ENCODE measurements around the gene PRSS1. TPM values are rescaled to one million over a fixed set of nuclear protein-coding genes. Genes with fewer than 3 reads are reported as not detected.
"Not testable (repeated sequence)": the region's sequence is repeated elsewhere in the genome, so short reads cannot be mapped to it uniquely, and the experiment has no call there.

PRSS1 gene
- total RNA-seq, result under 1 TPM in 3 of 8 experiments, not detected in 5; 0.46 to 0.90 (median 0.59) TPM

DNA sequence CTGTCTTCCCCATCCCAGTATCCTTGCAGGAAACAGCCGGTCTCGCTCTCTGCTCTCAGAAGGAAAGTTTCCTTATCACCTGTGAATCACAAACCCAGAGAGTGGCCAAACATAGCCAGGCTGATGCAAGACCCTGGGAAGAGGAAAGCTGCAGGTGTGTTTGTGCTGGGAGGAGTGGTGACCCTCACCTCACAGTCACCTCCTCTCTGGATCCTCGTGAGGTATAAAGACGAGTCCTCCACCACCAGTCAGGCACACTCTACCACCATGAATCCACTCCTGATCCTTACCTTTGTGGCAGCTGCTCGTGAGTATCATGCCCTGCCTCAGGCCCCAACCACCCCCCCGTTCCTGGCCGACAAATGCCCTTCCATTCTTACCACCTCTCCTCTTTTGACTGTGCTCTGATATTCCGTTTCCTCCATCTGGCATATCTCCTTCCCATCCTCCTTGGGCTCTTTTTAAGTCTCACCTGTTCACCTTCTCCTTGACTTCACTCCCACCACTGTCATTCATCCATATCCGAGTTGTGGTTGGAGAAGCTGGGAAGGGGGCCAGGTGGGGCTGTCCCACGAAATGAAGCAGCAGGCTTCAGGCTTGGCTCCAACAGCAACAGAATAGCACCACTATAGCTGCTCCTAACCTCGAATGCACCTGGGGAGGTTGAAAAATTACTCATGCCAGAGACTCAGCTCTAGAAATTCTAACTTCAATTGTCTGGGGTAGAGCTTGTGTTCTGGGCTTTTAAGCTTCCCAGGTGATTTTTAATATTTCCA is at the start of gene PRSS1:
Gene PRSS1, plus strand, starts transcription at position 255 of the 776 bp plus-strand sequence. Its CDS starts 13 bp downstream, at position 268.
- 0 to 67% (median 30%) methylated on average over 1 to 10 of the region's 11 CpGs for WGBS, 10 experiments
- in situ Hi-C loops (cut with MboI; ENCODE audit: low pct_unique_long_range_greater_than_20kb in 2 of 9, low sequenced_read_pairs in 9 of 9, unreplicated experiment in 9 of 9), result no loop called here
- no peaks in the 10 kb centered on the region for H3K4me1 ChIP-seq (replicated peaks in 1 of 2)
- no peak within 1 kb of the TSS for H3K27ac ChIP-seq
- no peak for ATAC-seq (replicated peaks in 6 of 8)
- H3K4me3 ChIP-seq, result no peak within 1 kb of the TSS

DNA sequence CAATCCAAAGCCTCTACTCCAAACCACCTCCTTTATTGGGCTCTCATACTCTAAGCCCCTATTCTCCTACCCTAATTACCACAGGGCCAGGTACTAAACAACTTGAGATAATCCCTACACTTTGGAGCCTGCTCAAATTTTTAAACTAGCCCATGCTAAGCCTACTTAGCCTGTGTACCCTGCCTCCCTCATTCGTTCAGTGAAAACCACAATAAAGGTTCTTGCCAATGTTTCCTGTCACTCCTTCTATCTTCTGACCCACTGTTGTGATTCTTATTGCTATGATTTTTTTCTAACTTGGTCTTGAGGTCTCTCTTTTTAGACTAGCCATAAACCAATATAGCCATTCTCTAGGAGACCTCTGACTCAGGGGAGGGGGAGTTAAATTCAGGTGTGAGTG is 48.3 kb upstream of the PRSS1 start:
- H3K4me3 ChIP-seq; H3K4me1 ChIP-seq (replicated peaks in 1 of 2); ATAC-seq (replicated peaks in 6 of 8); H3K27ac ChIP-seq; in situ Hi-C loops (cut with MboI; ENCODE audit: low pct_unique_long_range_greater_than_20kb in 2 of 9, low sequenced_read_pairs in 9 of 9, unreplicated experiment in 9 of 9): not testable (repeated sequence)
- 0 to 78% (median 0%) methylated on average over 1 of the region's 1 CpG; no CpG with 5 or more reads in 5 of the 10 experiments for WGBS, 10 experiments

DNA sequence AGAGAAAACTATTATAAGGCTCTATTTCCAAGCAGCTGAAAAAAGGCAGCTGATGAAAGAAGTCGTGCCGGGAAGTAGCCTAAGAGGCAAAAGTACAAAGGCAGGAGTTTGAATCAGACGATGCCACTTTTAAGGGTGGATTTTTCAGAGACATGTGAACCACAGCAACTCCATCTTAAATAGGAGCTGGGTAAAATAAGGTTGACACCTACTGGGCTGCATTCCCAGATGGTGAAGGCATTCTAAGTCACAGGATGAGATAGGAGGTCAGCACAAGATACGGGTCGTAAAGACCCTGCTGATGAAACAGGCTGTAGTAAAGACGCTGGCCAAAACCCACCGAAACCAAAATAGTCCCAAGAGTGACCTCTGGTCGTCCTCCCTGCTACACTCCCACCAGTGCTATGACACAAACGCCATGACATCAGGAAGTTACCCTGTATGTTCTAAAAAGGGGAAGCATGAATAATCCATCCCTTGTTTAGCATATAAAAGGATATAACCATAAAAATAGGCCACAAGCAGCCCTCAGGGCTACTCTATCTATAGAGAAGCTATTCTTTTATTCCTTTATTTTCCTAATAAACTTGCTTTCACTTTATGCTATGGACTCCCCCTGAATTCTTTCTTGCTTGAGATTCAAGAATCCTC is 45.5 kb upstream of the PRSS1 start:
- Histone ChIP-seq H3K27ac (no peak overlapping the region), H3K4me3 (no peak overlapping the region), H3K4me1 (replicated peaks in 1 of 2) (no peaks in the 10 kb centered on the region)
- 18 to 100% (median 58%) methylated on average over 1 to 9 of the region's 9 CpGs for WGBS, 10 experiments
- in situ Hi-C loops (cut with MboI; ENCODE audit: low pct_unique_long_range_greater_than_20kb in 2 of 9, low sequenced_read_pairs in 9 of 9, unreplicated experiment in 9 of 9), result no loop called here
- ATAC-seq (replicated peaks in 6 of 8), result peak in 1 of 8 experiments; percentile 49

DNA sequence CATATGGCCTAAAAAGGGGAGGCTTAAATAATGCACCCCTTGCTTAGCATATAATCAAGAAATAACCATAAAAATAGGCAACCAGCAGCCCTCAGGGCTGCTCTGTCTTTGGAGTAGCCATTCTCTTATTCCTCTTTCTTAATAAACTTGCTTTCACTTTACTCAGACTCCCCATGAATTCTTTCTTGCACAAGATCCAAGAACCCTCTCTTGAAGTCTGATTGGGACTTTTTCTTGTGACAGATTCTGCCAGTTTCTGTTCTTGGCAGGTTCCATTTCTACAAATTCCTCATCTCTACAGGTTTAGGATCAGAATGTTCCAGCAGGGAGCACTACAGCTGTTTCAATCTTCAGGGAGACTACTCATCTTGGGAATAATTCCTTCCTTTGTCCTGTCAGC is 40.5 kb upstream of the PRSS1 start:
- in situ Hi-C loops (cut with MboI; ENCODE audit: low pct_unique_long_range_greater_than_20kb in 2 of 9, low sequenced_read_pairs in 9 of 9, unreplicated experiment in 9 of 9); H3K4me1 ChIP-seq (replicated peaks in 1 of 2); ATAC-seq (replicated peaks in 6 of 8); H3K27ac ChIP-seq; H3K4me3 ChIP-seq: not testable (repeated sequence)

DNA sequence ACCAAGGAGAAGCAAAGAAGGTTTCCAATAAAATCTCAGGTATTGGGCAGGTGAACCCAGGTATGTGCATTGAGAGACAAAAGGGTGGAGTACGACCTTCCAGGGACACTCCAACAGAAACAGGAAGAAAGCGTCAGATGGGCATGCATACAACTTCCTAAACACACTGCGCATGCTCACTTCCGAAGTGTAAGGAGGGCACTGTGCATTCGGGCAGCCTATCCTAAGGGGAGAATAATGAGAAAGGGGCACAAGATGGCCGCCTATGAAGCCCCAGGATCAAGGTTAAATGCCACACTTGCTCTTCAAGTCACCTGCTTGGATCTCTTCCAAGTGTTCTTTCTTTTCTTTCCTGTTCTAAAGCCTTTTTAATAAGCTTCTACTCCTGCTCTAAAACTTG is 39.4 kb upstream of the PRSS1 start:
- H3K27ac ChIP-seq, result no peak overlapping the region
- WGBS, 10 experiments, result 17 to 100% (median 81%) methylated on average over 1 to 5 of the region's 6 CpGs; no CpG with 5 or more reads in 2 of the 10 experiments
- ATAC-seq (replicated peaks in 6 of 8), result no peak
- in situ Hi-C loops (cut with MboI; ENCODE audit: low pct_unique_long_range_greater_than_20kb in 2 of 9, low sequenced_read_pairs in 9 of 9, unreplicated experiment in 9 of 9), result no loop called here
- H3K4me3 ChIP-seq, result no peak overlapping the region
- H3K4me1 ChIP-seq (replicated peaks in 1 of 2), result no peaks in the 10 kb centered on the region

DNA sequence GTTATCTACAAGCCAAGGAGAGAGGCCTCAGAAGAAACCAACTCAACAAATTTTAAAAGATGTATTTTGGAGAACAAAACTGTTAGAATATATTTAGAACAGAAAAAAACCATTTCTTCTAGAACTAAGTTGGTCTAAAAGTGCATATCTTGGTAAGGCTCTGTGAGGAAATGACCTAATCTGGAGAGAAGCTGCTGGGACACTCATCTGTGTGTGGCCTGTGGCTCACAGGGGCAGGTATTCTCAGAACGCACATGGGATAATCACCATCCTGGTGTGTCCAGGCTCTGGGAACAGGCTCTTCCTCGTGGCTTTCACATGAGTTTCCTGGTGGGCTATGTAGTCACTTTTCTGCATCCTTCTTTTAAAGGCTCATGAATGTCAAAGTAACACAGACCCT is 38.1 kb upstream of the PRSS1 start:
- 0 to 100% (median 20%) methylated on average over 1 to 2 of the region's 2 CpGs; no CpG with 5 or more reads in 5 of the 10 experiments for WGBS, 10 experiments
- no peaks in the 10 kb centered on the region for H3K4me1 ChIP-seq (replicated peaks in 1 of 2)
- in situ Hi-C loops (cut with MboI; ENCODE audit: low pct_unique_long_range_greater_than_20kb in 2 of 9, low sequenced_read_pairs in 9 of 9, unreplicated experiment in 9 of 9), result no loop called here

DNA sequence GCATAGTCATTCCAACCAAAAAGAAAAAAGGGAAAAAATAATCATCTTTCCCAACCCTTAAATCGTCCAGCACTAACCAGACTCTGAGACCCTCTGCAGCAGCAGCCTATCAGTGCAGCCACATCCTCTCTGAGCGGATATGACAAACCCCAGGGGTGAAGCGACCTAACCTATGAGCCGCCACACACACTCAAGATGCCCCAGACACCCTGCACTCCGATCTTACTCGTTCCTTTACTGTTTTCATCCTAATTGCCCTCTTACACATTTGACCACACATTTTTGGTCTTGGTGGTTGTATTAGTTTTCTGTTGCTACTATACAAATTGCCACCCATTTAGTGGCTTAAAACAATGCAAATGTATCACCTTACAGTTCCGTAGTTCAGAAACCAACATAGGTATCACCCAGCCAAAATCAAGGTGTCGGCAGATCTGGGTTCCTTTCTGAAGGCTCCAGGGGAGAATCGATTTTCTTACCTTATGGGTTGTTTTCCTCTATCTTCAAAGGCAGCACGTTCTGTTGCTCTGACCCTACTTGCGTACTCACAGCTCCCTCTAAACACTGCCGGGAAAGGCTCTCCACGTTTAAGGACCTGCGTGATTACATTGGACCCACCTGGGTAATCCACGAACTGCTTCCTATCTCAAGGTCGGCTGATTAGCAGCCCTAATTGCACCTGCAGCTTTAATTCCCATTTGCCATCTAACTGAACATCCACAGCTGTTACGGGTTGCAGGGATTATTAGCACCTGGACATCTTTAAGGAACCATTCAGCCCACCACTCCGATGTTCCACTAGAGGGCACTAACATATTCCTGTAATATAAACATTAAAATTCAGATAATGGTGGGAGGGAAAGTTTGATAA is 37.3 kb upstream of the PRSS1 start:
- in situ Hi-C loops (cut with MboI; ENCODE audit: low pct_unique_long_range_greater_than_20kb in 2 of 9, low sequenced_read_pairs in 9 of 9, unreplicated experiment in 9 of 9), result no loop called here
- Histone ChIP-seq H3K4me1 (replicated peaks in 1 of 2) (no peaks in the 10 kb centered on the region), H3K27ac (no peak overlapping the region), H3K4me3 (no peak overlapping the region)
- ATAC-seq (replicated peaks in 6 of 8), result peak in 1 of 8 experiments; percentile 50
- 0 to 86% (median 56%) methylated on average over 3 to 14 of the region's 18 CpGs; no CpG with 5 or more reads in 2 of the 10 experiments for WGBS, 10 experiments

More for the DNA sequence above, 38.1 kb upstream of the PRSS1 start:
- Histone ChIP-seq H3K4me3 (no peak overlapping the region), H3K27ac (no peak overlapping the region)
- ATAC-seq (replicated peaks in 6 of 8), result no peak

DNA sequence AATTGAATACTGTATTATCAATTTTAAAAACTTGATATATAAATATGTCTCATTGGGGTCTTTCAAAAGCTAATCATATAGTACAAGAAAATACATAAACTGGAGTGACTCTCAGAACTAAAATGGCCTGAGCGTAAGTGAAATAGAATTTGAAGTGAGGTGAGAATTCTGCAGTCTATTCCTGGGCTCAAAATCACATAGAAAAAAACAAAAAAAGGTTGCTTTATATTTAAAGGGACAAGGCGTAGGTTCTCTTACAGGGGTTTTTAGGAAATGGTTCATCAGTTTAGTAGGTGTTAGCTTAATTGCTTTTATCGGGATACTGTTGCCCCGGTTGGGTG is 36.7 kb upstream of the PRSS1 start:
- H3K27ac ChIP-seq, result no peak overlapping the region
- H3K4me3 ChIP-seq, result no peak overlapping the region
- in situ Hi-C loops (cut with MboI; ENCODE audit: low pct_unique_long_range_greater_than_20kb in 2 of 9, low sequenced_read_pairs in 9 of 9, unreplicated experiment in 9 of 9), result no loop called here
- ATAC-seq (replicated peaks in 6 of 8), result no peak
- 47 to 100% (median 76%) methylated on average over 2 to 4 of the region's 4 CpGs for WGBS, 10 experiments
- H3K4me1 ChIP-seq (replicated peaks in 1 of 2), result no peaks in the 10 kb centered on the region

DNA sequence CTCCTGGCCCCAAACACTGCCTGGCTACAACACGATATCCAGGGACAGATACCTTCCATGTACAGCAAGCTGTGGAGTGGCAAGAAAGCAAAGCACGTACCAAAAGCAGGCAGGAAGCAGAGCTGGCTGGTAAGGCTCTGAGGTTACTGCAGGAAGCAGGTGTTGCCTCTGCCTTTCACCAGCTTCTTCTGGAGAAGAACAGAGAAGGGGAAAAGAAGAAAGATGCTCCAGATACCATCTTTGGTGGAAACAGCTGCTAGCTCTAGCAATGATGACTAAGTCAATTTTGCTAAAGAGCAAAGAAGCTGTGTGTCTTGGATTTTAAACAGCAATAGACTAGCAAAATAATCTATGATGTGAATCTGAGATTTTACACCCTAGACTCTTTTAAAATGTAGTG is 34.9 kb upstream of the PRSS1 start:
- no peak overlapping the region for H3K4me3 ChIP-seq
- in situ Hi-C loops (cut with MboI; ENCODE audit: low pct_unique_long_range_greater_than_20kb in 2 of 9, low sequenced_read_pairs in 9 of 9, unreplicated experiment in 9 of 9), result no loop called here
- no peak for ATAC-seq (replicated peaks in 6 of 8)
- WGBS, 10 experiments, result 10 to 73% (median 59%) methylated on average over 1 to 2 of the region's 2 CpGs; no CpG with 5 or more reads in 2 of the 10 experiments
- no peaks in the 10 kb centered on the region for H3K4me1 ChIP-seq (replicated peaks in 1 of 2)
- no peak overlapping the region for H3K27ac ChIP-seq

DNA sequence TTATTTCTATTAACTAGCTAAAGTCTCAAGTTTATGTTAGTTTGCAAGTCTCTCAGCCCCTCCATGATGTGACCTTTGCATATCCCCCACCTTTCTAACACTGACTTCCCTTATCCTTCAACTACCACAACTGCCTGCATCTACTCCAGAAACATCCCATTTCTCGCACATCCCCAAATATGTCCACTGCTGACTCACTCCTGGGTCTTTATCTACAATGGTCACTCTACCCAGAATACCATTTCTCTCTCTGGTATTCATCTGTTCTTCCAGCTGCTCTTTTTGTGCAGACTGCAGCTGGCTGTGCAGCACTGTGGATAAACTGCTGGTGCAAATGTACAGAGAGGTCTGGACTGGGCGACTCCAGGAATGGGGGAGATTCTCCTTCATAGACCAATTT is 32.7 kb upstream of the PRSS1 start:
- ATAC-seq (replicated peaks in 6 of 8), result no peak
- Histone ChIP-seq H3K4me3 (no peak overlapping the region), H3K4me1 (replicated peaks in 1 of 2) (no peaks in the 10 kb centered on the region), H3K27ac (no peak overlapping the region)
- WGBS, 10 experiments, result 40 to 80% (median 62%) methylated on average over 1 to 2 of the region's 2 CpGs; no CpG with 5 or more reads in 3 of the 10 experiments
- in situ Hi-C loops (cut with MboI; ENCODE audit: low pct_unique_long_range_greater_than_20kb in 2 of 9, low sequenced_read_pairs in 9 of 9, unreplicated experiment in 9 of 9), result no loop called here

DNA sequence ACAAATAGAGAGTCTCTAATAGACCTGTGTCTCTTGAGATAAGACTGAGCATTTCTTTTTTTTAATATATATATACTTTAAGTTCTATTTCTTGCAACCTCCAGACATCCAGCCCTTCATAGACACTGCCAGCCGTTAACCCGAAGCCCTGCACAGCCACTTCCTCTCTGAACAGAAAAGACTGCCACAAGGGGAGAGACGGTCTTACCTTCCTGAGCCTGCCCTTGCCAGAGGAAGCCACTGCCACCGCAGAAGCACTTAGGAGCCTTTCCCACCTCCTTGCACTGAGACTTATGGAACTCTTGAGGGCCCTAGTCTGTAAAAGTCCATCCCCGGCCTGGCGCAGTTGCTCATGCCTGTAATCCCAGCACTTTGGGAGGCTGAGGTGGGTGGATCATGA is 31.8 kb upstream of the PRSS1 start:
- in situ Hi-C loops (cut with MboI; ENCODE audit: low pct_unique_long_range_greater_than_20kb in 2 of 9, low sequenced_read_pairs in 9 of 9, unreplicated experiment in 9 of 9), result no loop called here
- H3K4me3 ChIP-seq, result no peak overlapping the region
- H3K4me1 ChIP-seq (replicated peaks in 1 of 2), result no peaks in the 10 kb centered on the region
- no peak for ATAC-seq (replicated peaks in 6 of 8)
- H3K27ac ChIP-seq, result no peak overlapping the region
- WGBS, 10 experiments, result 60 to 100% (median 83%) methylated on average over 1 to 6 of the region's 6 CpGs; no CpG with 5 or more reads in 4 of the 10 experiments

DNA sequence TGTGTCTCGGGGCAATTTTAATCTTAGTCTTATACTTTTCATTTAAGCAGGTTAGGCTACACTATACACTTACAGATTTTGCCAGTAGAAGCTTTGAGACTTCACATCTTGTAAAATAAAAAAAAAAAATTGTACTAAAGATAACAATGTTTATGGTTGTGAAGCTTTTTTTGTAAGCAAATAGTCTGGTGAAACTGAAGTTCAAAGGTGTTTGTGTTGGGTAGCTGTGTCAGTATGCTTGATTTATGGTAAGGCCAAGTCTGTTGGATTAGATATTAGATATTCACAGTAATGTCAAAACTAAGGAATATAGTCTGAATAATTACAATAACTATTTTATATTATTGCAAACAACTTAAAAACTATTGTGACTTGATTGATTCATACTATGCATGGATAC is 31.0 kb upstream of the PRSS1 start:
- no peak overlapping the region for H3K27ac ChIP-seq
- no peaks in the 10 kb centered on the region for H3K4me1 ChIP-seq (replicated peaks in 1 of 2)
- 0 to 100% (median 69%) methylated on average over 1 of the region's 1 CpG; no CpG with 5 or more reads in 4 of the 10 experiments for WGBS, 10 experiments
- ATAC-seq (replicated peaks in 6 of 8), result no peak
- in situ Hi-C loops (cut with MboI; ENCODE audit: low pct_unique_long_range_greater_than_20kb in 2 of 9, low sequenced_read_pairs in 9 of 9, unreplicated experiment in 9 of 9), result no loop called here
- H3K4me3 ChIP-seq, result no peak overlapping the region

DNA sequence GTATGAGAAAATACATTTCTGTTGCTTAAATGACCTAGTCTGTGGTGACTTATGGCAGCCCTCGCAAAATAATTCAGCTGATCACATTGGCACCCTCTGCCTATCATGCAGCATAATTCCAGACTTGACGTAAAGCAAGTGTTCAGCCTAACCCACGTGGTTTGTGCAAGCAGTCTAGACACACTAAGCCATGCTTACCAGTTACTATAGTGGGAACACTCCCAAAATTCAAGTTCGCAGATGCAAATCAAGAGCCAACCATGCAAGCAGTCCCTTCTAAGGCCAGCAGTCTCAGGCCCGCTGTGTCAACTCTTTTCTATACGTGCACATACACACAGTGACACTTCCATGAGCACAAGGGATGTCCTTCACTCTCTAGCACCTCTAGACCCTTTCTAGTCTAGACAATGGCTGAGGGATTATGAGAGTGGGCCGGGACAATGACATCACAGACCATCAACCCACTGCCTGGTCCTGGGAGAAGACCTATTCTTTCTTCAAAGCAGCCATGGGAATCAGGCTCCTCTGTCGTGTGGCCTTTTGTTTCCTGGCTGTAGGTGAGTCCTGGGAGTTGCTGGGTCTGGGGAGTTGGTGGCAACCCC is 29.0 kb upstream of the PRSS1 start:
- 17 to 100% (median 74%) methylated on average over 1 to 7 of the region's 8 CpGs; no CpG with 5 or more reads in 2 of the 10 experiments for WGBS, 10 experiments
- in situ Hi-C loops (cut with MboI; ENCODE audit: low pct_unique_long_range_greater_than_20kb in 2 of 9, low sequenced_read_pairs in 9 of 9, unreplicated experiment in 9 of 9), result no loop called here
- H3K27ac ChIP-seq, result no peak overlapping the region
- no peak overlapping the region for H3K4me3 ChIP-seq
- H3K4me1 ChIP-seq (replicated peaks in 1 of 2), result no peaks in the 10 kb centered on the region
- ATAC-seq (replicated peaks in 6 of 8), result no peak
